Tibial artery (tissue), 4 donors: ENCODE measurements around the gene TRIOBP.

ENCODE experiments used
- DNase-seq, 2 donors: peaks; one replicate each; pipeline ENCODE4 v3.0.0-alpha.2; 2019
- H3K27ac ChIP-seq, 2 donors: fragments of 200-600 bp; sonication (generic) in 1 of 2; 1 replicate in 1 of 2; 2 replicates in 1 of 2; pipeline ENCODE4 v1.5.1; 2018 to 2019; ENCODE audit warnings: mild to moderate bottlenecking in 1 of 2
- H3K27me3 ChIP-seq, 2 donors: fragments of 200-600 bp; sonication (generic) in 1 of 2; one replicate each; pipeline versions ENCODE4 v1.5.1 to v1.6.0; 2016 to 2019
- H3K36me3 ChIP-seq, 3 donors: fragments of 200-600 bp; sonication (generic) in 2 of 3; one replicate each; pipeline ENCODE4 v1.5.1; 2016 to 2019; ENCODE audit warnings: mild to moderate bottlenecking in 2 of 3
- H3K4me1 ChIP-seq, 4 donors: fragments of 200-600 bp; sonication (generic) in 2 of 4; 1 replicate in 3 of 4; 2 replicates in 1 of 4; pipeline ENCODE4 v1.5.1; 2016 to 2019
- H3K4me3 ChIP-seq, 2 donors: fragments of 200-600 bp; sonication (generic) in 1 of 2; 1 replicate in 1 of 2; 2 replicates in 1 of 2; pipeline ENCODE4 v1.5.1; 2018 to 2019; ENCODE audit warnings: mild to moderate bottlenecking in 2 of 2
- H3K9me3 ChIP-seq, 3 donors: fragments of 200-600 bp; sonication (generic) in 1 of 3; one replicate each; pipeline ENCODE4 v1.5.1; 2016 to 2019
- intact Hi-C: fragments of 100-400 bp; cut with DNase I; formaldehyde crosslinking; loops from one replicate; pipeline ENCODE4 v1.15.0; 2023; ENCODE audit warnings: low total_unique reads
- TF ChIP-seq, protein P1 (sequence below), 2 experiments: fragments of 200-600 bp in 1 of 2; fragments of 450-650 bp in 1 of 2; IDR thresholded peaks; one replicate each; pipeline ENCODE4 v1.5.1; 2017 to 2019; ENCODE audit warnings: antibody characterized with exemption in 2 of 2, mild to moderate bottlenecking in 1 of 2, moderate library complexity in 1 of 2

Gene TRIOBP

DNA sequence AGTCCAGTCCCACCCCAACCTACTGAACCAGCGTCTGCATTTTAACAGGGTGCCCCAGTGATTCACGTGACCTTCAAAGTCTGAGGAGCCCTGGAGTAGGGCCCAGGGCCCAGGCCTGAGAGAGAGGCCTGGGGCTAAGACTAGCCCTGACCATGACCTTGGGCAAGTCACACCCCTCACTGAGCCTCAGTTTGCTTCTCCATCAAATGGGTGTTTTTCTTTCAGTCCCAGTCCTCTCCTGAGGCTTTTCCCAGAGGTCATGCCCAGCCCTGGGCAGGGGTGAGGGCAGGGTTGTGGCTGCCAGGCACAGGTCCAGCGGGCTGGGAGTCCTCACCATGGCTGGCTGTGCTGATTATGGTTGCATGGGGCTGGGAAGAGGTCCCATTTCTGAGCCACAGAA, 77.9 kb downstream of the TRIOBP start:
- H3K4me3 ChIP-seq: no peak overlapping the region
- peaks cover 43 to 55% (median 46%) of the 10 kb centered on the region in 3 donors for H3K36me3 ChIP-seq
- no peak for DNase-seq
- H3K9me3 ChIP-seq: no peaks in the 10 kb centered on the region
- no peak overlapping the region for H3K27ac ChIP-seq
- TF ChIP-seq, protein P1, sequence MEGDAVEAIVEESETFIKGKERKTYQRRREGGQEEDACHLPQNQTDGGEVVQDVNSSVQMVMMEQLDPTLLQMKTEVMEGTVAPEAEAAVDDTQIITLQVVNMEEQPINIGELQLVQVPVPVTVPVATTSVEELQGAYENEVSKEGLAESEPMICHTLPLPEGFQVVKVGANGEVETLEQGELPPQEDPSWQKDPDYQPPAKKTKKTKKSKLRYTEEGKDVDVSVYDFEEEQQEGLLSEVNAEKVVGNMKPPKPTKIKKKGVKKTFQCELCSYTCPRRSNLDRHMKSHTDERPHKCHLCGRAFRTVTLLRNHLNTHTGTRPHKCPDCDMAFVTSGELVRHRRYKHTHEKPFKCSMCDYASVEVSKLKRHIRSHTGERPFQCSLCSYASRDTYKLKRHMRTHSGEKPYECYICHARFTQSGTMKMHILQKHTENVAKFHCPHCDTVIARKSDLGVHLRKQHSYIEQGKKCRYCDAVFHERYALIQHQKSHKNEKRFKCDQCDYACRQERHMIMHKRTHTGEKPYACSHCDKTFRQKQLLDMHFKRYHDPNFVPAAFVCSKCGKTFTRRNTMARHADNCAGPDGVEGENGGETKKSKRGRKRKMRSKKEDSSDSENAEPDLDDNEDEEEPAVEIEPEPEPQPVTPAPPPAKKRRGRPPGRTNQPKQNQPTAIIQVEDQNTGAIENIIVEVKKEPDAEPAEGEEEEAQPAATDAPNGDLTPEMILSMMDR (IDR thresholded peaks at IDR 0.05): no peak
- intact Hi-C loops: no loop called here
- peaks cover 0 to 13% (median 10%) of the 10 kb centered on the region in 4 donors for H3K4me1 ChIP-seq
- no peaks in the 10 kb centered on the region for H3K27me3 ChIP-seq

DNA sequence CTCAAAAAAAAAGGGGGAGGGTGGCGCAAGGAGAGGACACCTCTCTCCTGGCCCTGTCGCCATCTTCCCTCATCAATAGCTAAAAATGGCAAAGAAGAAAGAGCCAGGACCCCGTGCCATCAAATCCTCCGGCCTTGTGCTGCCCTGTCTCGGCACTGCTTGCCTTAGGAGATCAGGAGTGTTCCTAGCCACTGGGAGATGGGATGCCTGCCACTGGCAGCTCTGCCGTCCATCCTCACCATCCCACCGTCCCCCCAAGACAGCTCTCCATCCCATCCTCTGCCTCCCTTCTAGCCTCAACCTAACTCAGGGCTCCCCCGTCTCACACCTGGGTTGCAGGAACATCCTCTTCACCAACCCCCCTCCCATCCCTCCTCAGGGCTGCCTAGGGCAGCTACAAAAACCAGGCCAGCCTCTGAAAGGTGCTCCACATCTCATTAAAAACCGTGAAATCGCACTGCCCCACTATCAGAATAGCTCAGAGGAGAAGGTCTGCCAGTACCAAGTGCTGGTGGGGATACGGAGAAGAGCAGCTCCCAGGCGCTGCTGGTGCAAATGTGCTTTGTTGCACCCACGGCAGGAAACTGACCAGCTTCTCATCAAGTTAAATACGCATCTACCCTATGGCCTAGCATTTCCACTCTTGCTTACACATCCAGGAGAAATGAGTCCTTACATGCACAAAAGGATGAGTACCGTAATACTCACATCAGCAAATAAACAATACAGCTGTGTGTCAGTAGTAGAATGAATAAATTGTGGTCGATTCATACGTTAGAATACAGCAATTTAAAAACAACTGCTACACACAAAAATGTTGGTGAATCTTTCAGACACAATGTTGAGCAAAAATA, 79.2 kb downstream of the TRIOBP start:
- H3K27ac ChIP-seq: no peak overlapping the region
- H3K4me3 ChIP-seq: no peak overlapping the region
- intact Hi-C loops: no loop called here
- no peaks in the 10 kb centered on the region for H3K27me3 ChIP-seq
- no peak for DNase-seq
- H3K9me3 ChIP-seq: no peaks in the 10 kb centered on the region
- peaks cover 0 to 13% (median 10%) of the 10 kb centered on the region in 4 donors for H3K4me1 ChIP-seq
- peaks cover 31 to 43% (median 35%) of the 10 kb centered on the region in 3 donors for H3K36me3 ChIP-seq
- TF ChIP-seq, protein P1 (IDR thresholded peaks at IDR 0.05): no peak

DNA sequence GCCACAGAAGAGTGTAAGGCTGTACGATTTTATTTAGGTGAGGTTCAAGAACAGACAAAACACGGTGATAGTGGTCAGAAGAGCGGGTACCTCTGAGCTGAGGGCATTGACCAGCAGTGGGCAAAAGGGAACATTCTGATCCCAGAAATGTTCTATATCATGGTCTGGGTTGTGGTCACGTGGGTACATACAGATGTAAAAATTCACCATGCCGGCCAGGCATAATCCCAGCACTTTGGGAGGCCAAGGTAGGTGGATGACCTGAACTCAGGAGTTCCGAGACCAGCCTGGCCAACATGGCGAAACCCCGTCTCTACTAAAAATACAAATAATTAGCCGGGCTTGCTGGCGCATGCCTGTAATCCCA, 79.8 kb downstream of the TRIOBP start:
- Histone ChIP-seq H3K4me3 (no peak overlapping the region), H3K27me3 (no peaks in the 10 kb centered on the region), H3K9me3 (no peaks in the 10 kb centered on the region), H3K36me3 (peaks cover 25 to 36% (median 29%) of the 10 kb centered on the region in 3 donors), H3K4me1 (peaks cover 0 to 15% (median 10%) of the 10 kb centered on the region in 4 donors), H3K27ac (no peak overlapping the region)
- TF ChIP-seq, protein P1 (IDR thresholded peaks at IDR 0.05): no peak
- intact Hi-C loops: no loop called here
- no peak for DNase-seq

DNA sequence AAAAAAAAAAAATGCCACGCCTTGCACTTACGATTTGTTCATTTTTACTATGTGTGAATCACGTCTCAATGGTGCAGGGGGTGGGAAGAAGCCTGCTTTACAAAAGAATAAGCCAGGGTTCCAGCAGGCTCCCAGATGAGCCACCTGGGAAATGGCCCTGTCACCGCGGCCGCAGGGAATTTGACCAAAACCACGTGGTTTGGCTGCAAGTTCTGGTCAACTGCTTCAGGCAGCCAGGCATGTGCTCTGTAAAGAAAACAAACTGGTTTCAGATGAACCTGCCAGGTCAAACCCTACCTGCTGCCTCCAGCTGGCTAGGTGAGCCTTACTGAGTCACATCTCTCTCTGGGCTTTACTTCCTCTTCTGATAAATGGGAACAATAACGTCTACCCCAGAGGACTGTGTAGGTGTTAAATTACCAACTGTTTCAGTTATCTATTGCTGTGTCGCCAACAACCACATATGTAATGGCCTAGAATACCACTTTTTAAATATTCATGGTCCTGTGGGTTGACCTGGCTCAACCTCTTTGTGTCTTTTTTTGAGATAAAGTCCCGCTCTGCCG, 80.4 kb downstream of the TRIOBP start:
- peak in 1 of 2 donors; percentile 75 for DNase-seq
- TF ChIP-seq, protein P1 (IDR thresholded peaks at IDR 0.05): no peak
- H3K27ac ChIP-seq: no peak overlapping the region
- peaks cover 19 to 31% (median 23%) of the 10 kb centered on the region in 3 donors for H3K36me3 ChIP-seq
- H3K4me3 ChIP-seq: no peak overlapping the region
- intact Hi-C loops: no loop called here
- peaks cover 0 to 18% (median 10%) of the 10 kb centered on the region in 4 donors for H3K4me1 ChIP-seq
- peaks cover 0 to 1% of the 10 kb centered on the region in 2 donors for H3K27me3 ChIP-seq
- H3K9me3 ChIP-seq: no peaks in the 10 kb centered on the region

DNA sequence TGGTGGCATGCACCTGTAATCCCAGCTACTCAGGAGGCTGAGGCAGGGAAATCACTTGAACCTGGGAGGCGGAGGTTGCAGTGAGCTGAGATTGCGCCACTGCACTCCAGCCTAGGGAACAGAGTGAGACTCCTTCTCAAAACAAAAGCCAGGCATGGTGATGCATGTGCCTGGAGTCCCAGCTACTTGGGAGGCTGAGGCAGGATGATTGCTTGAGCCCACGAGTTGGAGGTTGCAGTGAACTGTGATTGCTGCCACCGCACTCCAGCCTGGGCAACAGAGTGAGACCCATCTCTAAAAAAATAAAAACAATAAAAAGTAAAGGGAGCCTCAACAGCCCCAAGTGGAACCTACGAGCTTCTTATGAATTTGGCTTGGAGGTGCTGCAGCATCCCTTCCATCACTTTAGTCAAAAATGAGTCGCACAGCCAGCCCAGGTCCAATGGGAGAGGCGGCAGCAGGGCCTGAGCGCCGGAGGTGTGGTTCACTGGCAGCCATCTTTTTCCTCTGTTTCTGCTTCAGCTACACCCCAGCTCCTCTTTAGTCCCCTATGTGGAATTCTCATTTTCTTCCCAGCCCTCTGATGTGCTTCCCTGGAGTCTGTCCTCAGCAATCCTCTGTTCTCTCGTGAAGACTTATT, 81.6 kb downstream of the TRIOBP start:
- Histone ChIP-seq H3K27me3 (peaks cover 0 to 9% of the 10 kb centered on the region in 2 donors), H3K4me3 (no peak overlapping the region), H3K4me1 (peaks cover 0 to 18% (median 10%) of the 10 kb centered on the region in 4 donors), H3K9me3 (no peaks in the 10 kb centered on the region), H3K36me3 (peaks cover 8 to 18% (median 11%) of the 10 kb centered on the region in 3 donors), H3K27ac (no peak overlapping the region)
- intact Hi-C loops: no loop called here
- TF ChIP-seq, protein P1 (IDR thresholded peaks at IDR 0.05): no peak
- DNase-seq: no peak
